Measurements from ENCODE around the gene CCL28.

DNA sequence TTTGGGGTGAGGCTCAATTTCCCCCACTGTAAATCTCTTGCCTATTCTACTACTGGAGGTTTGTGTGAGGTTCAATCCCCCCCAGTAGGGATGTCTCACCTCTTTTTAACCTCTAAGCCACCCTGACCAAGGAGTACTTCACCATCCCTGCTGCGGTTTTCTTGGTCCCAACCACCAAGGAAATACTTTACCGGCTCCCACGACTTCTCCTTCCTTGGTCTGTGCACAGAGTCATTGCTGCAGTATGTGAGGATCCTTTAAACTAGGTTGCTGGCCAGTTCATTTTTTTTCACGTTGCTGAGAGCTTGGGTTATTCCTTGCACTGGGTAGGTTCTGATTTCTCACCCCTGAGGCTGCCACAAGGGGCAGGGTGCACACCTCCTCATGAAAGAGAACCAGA, 76.5 kb downstream of the CCL28 start:
- TF ChIP-seq, protein P1, sequence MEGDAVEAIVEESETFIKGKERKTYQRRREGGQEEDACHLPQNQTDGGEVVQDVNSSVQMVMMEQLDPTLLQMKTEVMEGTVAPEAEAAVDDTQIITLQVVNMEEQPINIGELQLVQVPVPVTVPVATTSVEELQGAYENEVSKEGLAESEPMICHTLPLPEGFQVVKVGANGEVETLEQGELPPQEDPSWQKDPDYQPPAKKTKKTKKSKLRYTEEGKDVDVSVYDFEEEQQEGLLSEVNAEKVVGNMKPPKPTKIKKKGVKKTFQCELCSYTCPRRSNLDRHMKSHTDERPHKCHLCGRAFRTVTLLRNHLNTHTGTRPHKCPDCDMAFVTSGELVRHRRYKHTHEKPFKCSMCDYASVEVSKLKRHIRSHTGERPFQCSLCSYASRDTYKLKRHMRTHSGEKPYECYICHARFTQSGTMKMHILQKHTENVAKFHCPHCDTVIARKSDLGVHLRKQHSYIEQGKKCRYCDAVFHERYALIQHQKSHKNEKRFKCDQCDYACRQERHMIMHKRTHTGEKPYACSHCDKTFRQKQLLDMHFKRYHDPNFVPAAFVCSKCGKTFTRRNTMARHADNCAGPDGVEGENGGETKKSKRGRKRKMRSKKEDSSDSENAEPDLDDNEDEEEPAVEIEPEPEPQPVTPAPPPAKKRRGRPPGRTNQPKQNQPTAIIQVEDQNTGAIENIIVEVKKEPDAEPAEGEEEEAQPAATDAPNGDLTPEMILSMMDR (IDR thresholded peaks at IDR 0.05; ENCODE audit: low read depth, low read length, poor library complexity, severe bottlenecking) = no peak
- TF ChIP-seq EZH2phosphoT487 (IDR thresholded peaks at IDR 0.05; ENCODE audit: borderline replicate concordance, low read length) = no peak
